NOMO-1 (cell line): ENCODE data around the gene EXOC2.
"Not testable (repeated sequence)": the region's sequence is repeated elsewhere in the genome, so short reads cannot be mapped to it uniquely, and the experiment has no call there.

Source experiments
- DNase-seq, 2 experiments: peaks; one replicate each; lab custom pipeline; 2025; ENCODE audit not compliant: unreplicated experiment in 2 of 2; lab: John Stamatoyannopoulos, UW

The EXOC2 gene

DNA sequence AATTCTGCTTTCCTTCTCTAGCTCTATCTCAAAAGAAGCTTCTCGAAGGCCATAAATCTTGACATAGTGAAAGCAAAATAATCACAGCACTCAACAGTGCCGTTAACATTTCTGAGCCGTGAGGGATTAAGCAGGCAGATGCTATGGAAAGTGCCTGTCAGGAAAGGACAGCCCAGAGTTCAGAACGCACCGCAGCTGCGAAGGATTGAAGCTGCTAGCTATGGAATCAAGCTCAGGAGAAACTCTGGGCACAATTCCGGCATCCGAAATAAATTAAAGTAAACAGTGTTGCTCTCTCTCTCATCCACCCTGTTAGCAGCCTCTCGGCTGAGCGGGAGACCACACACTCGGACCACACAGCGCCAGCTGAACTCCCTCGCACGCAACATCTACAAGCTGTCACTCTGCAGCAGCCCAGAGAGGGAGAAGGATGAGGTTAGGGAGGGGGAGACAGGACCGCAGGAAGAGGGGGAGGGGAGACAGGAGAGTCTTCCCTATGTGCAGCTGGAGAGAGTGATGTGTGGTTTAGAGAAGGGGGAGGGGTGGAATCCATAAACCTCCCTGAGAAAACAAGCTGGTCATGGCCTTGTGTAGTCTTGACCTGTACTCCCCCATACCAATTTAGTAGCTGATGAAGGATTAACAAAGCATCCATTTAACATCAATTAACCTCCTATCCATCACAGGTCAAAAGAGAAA lies 9.0 kb downstream of the EXOC2 start:
- no peak for DNase-seq

DNA sequence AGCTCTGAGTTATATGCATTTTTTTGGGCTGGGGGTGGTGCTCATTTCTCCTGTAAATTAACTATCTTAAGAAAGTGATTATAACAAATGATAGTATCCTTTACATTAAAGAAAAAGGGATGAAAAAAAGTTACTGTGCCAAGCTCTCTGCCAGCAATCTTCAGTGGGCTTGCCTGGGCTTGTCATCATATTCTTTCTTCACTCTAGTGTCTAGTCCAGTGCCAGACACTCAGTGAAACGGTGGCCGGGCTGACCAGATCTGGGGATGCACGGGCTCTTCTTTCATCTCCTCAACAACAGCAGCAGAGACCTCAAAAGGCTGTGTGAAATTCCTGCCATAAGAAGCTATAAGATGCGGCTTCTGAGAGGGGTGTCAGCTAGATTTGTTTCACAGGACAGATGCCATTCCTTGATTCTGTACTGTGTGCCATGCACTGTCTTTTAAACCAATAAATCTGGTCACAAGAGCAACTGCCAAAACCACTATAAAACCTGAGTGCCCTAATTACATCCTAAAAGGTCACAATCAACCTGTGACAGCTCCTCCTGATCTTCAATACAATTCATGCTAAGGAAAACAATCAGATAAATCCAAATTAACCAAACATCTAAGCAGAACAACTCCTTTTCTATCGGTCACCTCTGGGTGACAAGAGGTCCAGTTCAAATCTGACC lies 12.1 kb downstream of the EXOC2 start:
- DNase-seq = no peak

DNA sequence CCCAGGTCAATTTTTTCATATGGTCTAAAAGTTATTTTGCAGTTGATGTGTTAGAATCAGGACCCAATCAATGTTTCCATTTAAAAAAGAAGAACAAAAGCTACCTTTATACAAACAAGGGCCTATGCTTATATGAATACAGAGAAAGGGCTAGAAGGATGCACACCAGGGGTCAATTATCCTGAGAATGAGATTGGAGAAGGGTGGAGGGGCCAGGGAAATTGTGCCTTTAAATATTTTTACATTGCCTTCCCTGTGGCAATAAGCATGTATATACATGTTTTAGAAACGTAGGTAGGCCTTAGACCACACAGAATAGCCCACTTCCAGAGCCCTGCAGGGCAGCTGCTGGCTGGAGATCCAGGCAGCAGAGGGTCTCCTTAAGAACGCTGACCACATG lies 12.7 kb downstream of the EXOC2 start:
- no peak for DNase-seq

DNA sequence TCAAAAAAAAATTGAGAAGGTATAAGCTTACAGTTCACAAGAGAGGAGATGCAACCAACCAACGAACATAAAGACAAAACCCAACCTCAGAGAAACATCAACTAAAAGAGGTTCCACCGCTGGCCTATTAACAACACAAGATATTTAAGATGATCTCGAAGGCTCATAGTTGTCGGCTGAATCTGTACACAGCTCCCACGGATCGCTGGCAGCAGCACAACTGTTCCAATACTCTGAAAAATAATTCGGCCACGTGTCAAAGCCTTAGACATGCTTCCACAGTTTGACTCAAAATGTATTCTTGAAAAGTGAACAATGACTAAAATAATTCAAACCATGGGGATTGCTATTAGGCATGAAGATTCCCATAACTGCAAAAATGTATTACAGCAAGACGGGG lies 13.7 kb downstream of the EXOC2 start:
- DNase-seq = no peak

DNA sequence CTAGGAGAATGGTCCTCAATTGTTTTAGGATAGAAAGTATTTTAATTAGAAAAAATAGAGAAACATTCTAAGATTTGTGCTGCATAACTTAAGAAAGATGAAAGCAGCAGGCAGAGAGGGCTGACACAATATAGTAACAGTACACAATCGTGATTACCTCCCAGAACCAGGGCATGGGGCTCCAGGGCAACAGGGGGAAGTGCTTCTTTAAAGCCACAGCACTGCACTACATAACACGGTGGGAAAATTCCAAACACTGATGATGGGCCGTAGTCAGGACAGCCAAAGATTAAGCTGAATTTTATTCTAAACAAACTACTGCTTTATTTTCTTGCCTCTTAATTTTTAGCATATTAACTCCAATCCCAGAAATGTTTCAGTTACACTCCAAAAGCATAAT lies 14.4 kb downstream of the EXOC2 start:
- no peak for DNase-seq

DNA sequence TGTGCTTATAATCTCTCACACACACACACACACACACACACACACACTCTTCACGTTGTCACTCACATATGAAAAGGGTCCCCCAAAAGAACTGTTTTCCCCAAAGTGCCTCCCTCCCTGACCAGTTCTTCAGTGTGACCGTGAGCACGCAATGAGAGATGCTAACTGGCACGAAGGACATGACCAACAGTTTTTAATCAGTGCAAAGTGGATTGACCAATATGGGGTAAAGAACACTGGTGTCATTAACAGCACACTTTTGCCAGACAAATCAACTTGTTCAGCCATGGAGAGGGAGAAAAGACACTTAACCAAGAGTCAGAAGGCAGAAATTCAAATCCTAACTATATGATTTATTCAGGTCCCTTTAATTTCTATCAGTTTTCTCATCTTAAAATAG lies 15.0 kb downstream of the EXOC2 start:
- no peak for DNase-seq

DNA sequence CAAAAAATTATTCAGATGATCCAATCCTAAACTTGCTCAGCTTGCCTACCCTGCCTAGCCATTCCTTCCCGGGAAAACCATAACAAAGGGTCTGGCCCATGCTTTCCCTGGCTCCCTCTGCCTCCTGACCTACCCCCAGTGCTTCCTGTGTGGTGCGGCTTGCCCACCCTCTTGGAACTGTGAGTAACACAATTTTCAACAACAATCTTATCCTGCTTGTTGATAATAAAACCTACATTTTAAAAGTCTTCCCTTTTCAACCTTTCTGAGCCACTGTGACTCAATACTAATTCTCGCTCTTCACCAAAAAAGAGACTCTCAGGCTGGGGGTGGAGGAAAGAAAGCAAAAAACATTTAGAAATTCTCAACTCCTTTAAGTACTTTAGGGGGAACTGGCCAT lies 18.0 kb downstream of the EXOC2 start:
- no peak for DNase-seq

DNA sequence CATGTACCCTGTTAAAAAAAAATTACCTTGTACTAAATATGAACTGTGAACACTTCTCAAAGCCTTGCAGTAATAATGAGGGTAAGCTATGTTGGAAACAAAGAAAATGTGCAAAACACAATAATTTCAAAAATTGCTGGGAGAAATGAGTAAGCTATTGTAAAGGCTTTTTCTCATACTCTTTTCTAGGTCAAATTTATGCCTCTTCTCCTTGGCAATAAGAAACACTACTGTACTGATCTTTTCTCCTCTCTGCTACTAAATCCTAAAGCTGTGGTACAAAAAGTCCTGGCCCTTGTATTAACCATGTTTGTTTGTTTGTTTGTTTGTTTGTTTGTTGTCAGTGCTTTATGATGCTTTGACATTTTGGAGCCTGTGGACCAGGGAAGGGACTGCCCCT lies 18.5 kb downstream of the EXOC2 start:
- no peak for DNase-seq

DNA sequence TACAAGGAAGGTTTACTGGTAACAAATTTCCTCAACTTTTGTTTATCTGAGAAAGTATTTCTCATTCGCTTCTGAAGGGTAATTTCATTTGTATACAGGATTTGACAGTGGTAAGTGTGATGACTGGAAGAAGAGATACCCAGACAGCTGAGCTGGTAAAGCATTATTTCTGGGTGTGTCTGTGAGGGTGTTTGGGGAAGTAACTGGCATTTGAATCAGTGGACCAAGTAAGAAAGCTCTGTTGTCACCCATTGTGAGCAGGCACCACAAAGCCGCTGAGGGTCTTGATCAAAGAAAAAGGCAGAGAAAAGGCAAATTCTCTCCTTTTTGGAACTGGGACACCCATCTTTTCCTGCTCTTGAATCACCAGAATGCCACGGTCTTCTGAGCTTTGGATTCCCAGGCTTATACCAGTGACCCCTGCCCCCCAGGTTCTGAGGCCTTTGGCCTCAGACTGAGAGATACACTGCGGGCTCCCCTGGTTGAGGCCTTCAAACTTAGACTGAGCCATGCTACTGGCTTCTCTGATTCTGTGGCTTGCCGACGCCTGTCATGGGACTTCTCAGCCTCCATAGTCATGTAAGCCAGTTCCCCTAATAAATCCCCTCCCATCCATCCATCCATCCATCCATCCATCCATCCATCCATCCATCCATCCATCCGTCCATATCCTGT lies 25.5 kb downstream of the EXOC2 start:
- DNase-seq = no peak

DNA sequence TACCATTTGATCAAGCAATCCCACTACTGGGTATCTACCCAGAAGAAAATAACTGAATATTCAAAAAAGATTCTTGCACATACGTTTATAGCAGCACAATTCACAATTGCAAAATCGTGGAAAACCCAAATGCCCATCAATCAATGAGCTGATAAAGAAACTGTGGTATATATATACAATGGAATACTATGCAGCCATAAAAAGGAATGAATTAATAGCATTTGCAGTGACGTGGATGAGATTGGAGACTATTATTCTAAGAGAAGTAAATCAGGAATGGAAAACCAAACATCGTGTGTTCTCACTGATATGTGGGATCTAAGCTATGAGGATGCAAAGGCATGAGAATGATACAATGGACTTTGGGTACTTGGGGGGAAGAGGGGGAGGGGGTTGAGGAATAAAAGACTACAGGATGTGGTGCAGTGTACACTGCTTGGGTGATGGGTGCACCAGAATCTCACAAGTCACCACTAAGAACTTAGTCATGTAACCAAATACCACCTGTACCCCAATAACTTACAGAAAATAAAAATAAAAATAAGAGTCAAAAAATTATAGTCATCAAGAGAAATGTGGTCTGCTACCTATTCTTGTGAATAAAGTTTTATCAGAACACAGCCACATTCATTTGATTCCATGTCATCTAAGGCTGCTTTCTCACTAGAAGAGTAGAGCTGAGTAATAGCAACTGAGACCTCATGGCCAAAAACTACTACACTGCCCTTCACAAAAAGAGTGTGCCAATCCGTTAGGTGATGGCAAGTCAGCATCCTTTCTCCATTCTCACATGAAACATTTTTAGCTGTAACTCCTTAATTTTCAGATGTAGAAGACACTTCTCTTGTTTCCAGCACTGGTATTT lies 27.3 kb downstream of the EXOC2 start:
- no peak for DNase-seq

DNA sequence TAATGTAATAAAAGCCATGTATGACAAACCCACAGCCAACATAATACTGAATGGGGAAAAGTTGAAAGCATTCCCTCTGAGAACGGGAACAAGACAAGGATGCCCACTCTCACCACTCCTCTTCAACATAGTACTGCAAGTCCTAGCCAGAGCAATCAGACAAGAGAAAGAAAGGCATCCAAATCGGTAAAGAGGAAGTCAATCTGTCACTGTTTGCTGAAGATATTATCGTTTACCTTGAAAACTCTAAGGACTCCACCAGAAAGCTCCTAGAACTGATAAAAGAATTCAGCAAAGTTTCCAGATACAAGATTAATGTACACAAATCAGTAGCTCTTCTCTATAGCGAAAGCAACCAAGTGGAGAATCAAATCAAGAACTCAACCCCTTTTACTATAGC lies 29.2 kb downstream of the EXOC2 start:
- DNase-seq = not testable (repeated sequence)

DNA sequence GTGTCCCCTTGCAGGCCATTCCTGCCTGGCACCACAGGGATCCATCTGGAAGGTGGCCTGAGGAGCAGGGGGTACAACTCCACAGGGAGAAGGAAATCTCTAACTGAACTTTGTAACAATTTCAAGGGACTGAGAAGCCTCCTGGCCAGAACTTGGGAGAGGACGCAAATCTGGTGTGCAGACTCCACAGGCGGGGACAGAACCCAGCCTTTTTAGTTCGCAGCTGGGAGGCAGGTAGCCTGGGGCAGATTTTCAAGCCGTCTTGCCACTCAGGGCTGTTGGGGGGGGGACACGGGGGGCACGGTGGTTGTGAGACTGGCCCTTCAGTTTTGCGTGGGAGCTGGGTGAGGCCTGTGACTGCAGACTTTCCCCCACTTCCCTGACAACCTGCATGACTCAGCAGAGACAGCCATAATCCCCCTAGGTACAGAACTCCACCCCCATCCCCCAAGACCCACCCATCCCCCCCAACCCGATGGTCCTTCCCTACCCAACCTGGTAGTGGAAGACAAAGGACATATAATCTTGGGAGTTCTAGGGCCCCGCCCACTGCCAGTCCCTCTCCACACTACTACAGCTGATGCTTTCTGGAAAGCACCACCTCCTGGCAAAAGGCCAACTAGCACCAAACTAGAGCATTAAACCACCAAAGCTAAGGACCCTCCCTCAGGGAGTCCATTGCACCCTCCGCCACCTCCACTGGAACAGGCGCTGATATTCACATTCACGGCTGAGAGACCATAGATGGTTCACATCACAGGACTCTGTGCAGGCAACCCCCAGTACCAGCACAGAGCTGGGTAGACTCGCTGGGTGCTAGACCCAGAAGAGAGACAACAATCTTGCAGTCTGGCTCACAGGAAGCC lies 33.0 kb downstream of the EXOC2 start:
- no peak for DNase-seq

DNA sequence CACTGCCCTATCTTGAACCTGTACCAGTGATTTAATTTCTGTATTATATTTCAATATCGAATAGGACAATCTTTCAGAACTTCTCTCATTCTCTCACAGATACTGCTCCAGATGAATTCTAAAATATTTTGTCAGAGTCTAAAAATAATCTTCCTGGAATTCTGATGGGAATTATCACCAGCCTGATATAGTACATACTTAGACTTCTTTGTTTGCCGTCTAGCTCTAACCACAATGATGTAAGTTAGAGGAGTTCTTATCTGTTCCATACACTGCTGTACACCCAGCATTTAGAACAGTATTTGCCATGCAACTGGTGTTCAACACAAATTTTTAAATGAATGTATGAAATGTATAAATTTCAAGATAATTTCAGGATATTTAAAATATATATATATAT lies 34.7 kb downstream of the EXOC2 start:
- no peak for DNase-seq

DNA sequence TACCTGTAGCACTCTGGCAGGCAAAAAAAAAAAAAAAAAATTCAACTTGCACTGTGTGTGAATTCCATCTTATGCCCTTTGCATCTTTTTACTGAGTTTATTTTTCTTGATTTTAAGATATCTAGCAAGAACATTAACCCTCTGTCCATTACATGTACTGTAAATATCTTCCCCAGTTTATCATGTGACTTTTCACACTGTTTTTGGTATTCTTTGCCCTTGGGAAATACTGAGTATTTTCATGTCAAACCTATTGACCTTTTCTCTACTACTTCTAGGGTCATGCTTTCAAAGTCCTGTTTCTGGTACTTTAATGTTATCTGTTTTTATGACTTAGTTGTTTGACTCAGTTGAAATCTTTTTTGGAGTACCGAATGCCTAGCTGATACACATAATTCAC lies 35.2 kb downstream of the EXOC2 start:
- DNase-seq = no peak

DNA sequence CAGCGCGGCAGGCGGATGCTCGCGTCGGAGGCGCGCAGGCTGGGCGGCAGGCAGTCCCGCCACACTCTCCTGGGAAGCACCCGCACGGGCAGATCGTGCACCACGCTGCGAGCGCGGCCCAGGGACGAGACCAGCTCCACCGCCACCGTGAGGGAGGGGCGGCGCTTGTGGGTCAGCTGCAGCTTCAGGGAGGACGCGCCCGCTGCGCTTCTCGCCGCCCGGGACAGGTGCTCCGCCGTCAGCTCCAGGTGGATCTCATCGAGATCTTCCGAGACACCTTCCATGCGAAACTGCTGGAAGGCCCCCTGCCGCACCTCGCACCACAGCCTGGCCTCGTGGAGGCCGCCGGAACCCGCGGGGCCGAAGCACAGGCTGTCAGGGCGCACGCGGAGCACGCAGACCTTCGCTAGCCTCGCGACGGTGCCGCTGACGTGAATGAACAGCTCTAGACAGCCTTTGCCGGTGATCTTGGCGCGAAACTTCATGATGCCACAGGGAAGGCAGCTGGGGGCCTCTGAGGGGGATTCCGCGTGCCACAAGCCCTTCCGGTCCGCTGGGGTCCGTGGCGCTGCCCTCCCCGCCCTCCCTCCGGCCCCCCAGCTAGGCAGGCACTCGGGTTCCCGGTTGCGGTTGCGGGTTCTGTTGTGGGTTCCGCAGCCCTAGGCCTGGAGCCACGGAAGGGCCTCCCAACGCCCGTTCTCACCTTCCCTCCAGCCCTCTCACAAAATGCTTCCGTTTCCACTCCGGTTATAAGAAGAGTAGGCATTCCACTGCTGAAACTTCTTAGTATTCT lies 36.3 kb downstream of the EXOC2 start, which contains the start of gene HUS1B:
TSS of gene HUS1B (minus strand) at position 641 of the 793 bp plus-strand sequence. CDS start at position 485, 156 bp downstream.
- no peak for DNase-seq

DNA sequence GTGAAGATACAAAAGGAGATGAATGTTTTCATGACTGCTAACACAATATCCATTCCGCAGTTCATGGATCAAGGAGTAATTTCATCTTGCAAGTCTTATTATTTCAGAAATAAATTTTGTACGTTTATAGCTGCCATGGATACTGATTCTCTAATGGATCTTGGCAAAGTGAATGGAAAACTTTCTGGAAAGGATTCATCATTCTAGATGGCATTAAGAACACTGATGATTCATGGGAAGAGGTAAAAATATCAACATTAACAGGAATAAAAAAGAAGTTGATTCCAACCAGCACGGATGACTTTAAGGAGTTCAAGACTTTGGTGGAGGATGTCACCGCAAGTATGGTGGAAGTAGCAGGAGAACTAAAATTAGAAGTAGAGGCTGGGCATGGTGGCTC lies 38.8 kb downstream of the EXOC2 start:
- no peak for DNase-seq

DNA sequence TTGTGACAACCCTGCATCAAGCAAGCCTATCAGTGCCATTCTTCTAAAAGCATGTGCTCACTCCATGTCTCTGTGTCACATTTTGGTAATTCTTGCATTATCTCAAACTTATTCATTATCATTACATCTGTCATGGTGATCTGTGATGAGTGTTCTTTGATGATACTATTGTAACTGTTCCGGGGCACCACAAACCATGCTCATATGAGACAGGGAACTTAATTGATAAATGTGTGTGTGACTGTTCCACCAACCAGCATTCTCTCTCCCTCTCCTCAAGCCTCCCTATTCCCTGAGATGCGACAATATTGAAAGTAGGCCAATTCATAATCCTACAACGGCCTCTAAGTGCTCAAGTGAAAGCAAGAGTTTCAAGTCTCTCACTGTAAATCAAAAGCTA lies 40.1 kb downstream of the EXOC2 start:
- no peak for DNase-seq

DNA sequence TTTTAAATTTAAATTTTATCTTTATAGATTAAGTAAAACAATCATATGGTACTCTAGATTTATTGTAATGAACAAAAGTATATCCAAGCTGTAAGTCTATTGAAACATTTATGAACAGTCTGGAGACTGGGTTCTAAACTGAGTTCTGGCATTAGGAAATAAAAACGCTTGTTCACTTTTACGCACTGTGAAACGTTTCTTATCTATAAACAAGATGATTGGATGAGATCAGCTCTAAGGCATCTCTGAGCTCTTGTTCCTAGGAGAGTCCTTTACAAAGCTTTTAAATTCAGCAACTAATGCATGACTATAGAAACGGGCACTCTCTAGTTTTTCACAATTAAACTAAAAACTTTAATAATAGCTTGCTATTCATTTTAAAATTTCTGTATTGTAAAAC lies 42.8 kb downstream of the EXOC2 start:
- DNase-seq = no peak

DNA sequence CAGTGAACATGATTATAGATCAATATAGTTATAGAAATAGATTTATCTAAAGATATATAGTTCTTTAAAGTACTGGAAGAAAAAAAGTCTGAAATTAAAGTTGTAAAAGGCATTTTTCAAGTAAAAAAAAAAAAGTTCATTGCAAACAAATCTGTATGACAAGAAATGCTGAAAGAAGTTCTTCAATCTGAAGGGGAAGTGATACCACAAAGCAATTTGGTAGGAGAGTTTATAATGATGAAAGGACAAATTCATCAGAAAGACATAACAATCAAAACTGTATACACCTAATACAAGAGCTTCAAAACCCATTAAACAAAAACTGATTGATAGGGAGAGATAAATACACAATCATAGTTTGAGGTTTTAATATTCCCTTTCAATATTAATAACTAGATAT lies 50.1 kb downstream of the EXOC2 start:
- DNase-seq = peak in 1 of 2 experiments; percentile 48
